Hepatocyte (in vitro differentiated cells): ENCODE data around the gene THRAP3.

Source experiments
- CTCF ChIP-seq: fragments of 200-600 bp; sonication (generic); IDR thresholded peaks from 2 replicates; pipeline ENCODE4 v1.5.1; 2016; ENCODE audit warnings: antibody characterized with exemption, mild to moderate bottlenecking; ENCODE audit not compliant: poor library complexity
- EZH2 ChIP-seq: fragments of 200-600 bp; sonication (generic); IDR thresholded peaks from 2 replicates; pipeline ENCODE4 v1.6.1; 2016; ENCODE audit warnings: antibody characterized with exemption, mild to moderate bottlenecking, borderline replicate concordance
- EZH2phosphoT487 ChIP-seq: fragments of 200-600 bp; sonication (generic); IDR thresholded peaks from one replicate; pipeline ENCODE4 v1.6.1; 2018; ENCODE audit warnings: antibody characterized with exemption, mild to moderate bottlenecking, low read depth, moderate library complexity; ENCODE audit not compliant: unreplicated experiment, severe bottlenecking

- TF ChIP-seq CTCF: no peak
- TF ChIP-seq EZH2: no peak
- no peak for TF ChIP-seq EZH2phosphoT487
Observed at GRCh38 chr1:36176106-36176949, 47.9 kb upstream of the THRAP3 start.
